Measurements from ENCODE around the gene OR51E2.
A peak's percentile ranks its signal among the peaks of the same experiment; 100 is the strongest.

Gene OR51E2

GRCh38 chr11:4662876-4663275 lies 34.8 kb downstream of the OR51E2 start:
- no peak for DNase-seq

GRCh38 chr11:4658629-4659445 lies 38.8 kb downstream of the OR51E2 start:
- DNase-seq, result no peak

- DNase-seq, result no peak
Observed at GRCh38 chr11:4654635-4655369, 42.9 kb downstream of the OR51E2 start.

GRCh38 chr11:4647766-4648165 lies 49.9 kb downstream of the OR51E2 start:
- DNase-seq, result no peak

DNA sequence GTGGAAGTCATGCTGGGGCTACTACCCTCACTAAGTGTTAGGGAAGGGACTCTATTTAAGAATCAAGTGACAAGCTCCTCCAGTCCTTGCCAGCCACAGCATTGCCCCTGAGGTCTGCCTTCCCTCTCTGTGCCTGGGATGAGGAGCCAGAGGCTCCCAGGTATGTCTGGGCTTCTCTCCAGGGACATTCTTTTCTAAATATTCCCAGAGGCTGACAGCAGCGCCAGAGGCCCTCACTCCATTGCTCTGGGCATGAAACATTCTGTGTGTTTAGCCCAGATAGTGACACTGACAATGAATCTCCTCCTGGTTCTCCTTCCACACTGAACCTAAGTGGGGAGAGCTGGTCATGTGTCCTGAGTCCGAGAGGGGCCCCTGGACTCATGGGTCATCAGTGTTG lies 51.7 kb downstream of the OR51E2 start:
- no peak for DNase-seq

GRCh38 chr11:4644233-4644632 lies 53.4 kb downstream of the OR51E2 start:
- no peak for DNase-seq

GRCh38 chr11:4643682-4644081 lies 54.0 kb downstream of the OR51E2 start, which contains the start of gene OR51E1:
Gene OR51E1 (plus strand): TSS chr11:4643982. CDS start chr11:4652527, 8,545 bp downstream.
- no peak for DNase-seq

GRCh38 chr11:4643076-4643475 lies 54.6 kb downstream of the OR51E2 start:
- no peak for DNase-seq

DNA sequence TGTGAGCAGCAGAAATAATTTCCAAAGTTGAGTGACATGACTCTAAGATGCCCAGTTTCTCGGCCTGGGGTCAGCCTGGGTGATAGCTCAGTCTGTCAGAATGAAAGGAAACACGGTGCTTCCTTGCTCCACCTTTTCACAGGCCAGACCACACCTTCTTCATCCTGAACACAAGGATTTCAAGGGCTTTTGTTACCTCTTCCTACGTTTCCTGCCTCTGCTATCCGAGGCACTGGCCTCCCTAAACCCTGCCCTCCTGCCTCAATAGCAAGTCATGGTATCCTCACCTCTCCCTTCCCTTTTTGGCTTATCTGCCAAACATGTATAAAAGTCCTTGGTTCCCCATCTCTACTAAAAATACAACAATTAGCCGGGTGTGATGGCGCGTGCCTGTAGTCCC lies 55.6 kb downstream of the OR51E2 start:
- DNase-seq, result no peak

- DNase-seq, result no peak
Observed at GRCh38 chr11:4641501-4641900, 56.2 kb downstream of the OR51E2 start.

GRCh38 chr11:4639931-4640330 lies 57.7 kb downstream of the OR51E2 start:
- DNase-seq, result no peak

DNA sequence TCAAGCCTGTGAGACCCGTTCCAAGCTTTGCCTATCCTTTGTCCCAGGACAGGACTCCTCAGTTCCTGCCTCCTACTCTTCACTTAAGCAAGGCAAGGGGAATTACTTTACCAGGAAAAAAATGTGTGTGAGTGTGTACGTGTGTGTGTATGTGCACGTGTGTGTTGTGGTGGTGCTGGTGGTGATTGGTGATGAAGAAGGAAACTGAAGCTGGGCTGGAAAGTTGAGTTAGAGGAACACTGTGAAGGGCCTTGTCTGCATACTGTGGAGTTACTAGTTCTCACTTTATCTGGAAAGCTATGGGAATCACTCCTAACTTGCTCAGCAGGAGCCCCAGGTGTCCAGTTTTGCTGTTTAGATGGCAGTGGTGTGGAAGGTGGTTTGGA lies 60.0 kb downstream of the OR51E2 start:
- DNase-seq, result no peak

DNA sequence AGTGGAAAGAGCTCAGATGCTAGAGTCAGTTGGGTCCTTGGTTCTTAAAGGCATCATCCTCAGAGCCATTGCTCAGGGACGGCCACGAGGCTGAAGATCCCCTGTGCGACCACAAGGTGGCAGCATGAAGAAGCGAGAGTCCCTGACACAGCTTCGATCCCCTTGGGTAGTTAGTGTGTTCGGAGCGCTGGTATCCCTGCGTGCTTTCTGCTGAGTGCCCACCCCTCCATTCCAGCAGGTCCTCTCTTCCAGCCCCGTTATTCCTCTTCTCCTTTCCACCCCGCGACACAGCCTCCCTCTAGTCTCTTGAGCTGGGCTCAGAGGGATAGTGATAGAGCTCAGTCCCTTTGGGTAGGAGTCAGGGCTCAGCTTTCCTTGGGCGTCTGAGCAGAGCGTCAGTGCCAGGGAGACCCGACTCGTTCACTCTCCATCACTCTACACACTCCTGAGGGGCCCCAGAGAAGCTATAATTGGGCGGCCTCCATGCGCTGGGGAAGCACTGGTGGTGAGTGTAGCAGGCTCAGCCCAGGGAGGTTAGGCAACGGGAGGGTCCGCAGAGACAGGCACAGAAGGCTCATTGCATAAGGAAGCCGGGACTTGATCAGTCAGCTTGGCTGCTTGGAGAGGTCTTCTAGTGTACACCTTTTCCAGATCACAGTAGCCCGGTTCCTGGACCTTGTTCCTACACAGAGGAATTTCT lies 60.5 kb downstream of the OR51E2 start, which contains the start of gene OR51D1:
OR51D1 (plus strand) TSS at position 516 of the 700 bp plus-strand sequence. CDS start 2,314 bp downstream, outside the sequence.
- peak; percentile 45 for DNase-seq

GRCh38 chr11:4636136-4636535 lies 61.5 kb downstream of the OR51E2 start:
- DNase-seq, result no peak
